IPS DF 4.7 (cell line): Measurements from ENCODE around the gene SRRT.
"Not testable (repeated sequence)": the region's sequence is repeated elsewhere in the genome, so short reads cannot be mapped to it uniquely, and the experiment has no call there.

ENCODE experiments used
- DNase-seq: peaks from one replicate; pipeline ENCODE4 v3.0.0-alpha.2; 2013; ENCODE audit warnings: low spot score; ENCODE audit errors: extremely low read depth

The SRRT gene

GRCh38 chr7:100935381-100935780 is 60.5 kb downstream of the SRRT start:
- not testable (repeated sequence) for DNase-seq

GRCh38 chr7:100936167-100936566 is 61.3 kb downstream of the SRRT start:
- not testable (repeated sequence) for DNase-seq
